Activated T-cell treated with anti-CD3 and anti-CD28 coated beads for 48 hours (primary cell): Measurements from ENCODE around the gene PCNX3.

Experiments
- DNase-seq: peaks from one replicate; pipeline ENCODE4 v3.0.0-alpha.2; 2020; ENCODE audit warnings: low read depth

PCNX3 gene

DNA sequence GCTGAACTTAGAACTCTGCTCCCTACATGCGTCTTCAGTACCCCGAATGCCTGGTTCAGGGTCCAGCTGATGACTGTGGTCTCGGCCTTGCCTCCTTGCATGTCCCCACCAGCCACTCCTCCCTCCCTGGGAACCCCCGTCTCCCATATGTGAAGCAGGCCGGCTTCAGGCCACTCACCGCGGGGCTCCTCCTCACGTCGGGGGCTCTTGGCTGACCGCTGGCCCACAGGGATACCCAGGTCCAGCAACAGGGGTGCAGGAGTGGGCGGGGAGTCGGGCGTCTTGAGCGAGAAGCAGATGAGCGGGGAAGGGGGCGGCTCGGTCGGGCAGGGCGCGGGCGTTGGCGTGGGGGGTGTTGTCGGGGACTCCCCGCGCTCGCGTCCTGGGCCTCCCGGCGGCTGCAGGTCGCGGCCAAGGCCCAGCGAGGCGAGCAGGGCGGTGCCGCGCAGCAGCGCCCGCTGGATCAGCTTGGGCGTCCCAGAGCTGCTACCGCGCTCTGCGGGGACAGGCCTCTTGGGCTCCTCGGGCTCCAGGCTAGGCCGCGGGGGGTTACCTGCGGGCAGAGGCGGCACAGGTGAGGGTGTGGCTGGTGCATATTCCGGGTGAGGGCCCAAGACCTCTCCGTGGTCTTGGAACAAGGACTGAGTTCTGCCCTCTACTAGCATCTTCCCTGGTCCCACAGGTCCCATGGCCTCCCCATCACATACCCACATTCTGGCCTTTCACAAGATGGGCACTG is 16.2 kb upstream of the PCNX3 start:
- no peak for DNase-seq

GRCh38 chr11:65599955-65600246 is 15.7 kb upstream of the PCNX3 start:
- no peak for DNase-seq

- DNase-seq = no peak
Observed at GRCh38 chr11:65604258-65604657, 11.3 kb upstream of the PCNX3 start.

DNA sequence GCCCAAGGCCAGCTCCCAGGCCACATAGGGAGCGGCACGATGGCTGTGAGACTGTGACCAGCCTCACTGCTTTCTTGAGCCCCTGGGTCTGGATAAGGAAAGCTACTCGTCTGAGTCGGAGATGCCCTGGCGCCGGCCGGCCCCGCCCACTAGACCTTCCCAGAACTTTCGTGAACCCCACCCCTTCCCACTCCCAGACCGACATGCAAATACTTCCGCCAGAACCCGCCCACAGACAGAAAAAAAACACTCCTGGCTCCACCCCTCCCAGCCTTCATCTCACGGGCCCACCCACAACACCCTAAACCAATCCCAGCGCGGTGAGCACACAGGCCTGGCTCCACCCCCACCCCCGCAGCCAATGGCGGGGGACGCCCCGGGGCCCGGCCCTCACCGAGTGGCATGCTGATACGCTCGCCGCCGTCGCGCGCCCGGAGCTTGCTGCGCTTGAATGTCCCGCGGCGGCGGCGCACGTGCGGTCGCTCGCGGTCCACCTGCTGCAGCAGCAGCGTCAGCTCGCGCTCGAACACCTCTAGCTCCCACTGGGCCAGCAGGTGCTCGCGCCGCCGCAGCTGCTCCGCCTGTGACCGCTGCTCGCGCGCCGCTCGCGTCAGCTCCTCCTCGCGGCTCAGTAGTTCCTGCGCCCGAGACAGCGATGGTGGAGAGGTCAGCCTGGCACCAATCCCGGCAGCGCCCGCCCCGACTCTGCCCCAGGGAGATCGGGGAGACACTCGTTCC is 8.5 kb upstream of the PCNX3 start:
- DNase-seq = peak; percentile 40

DNA sequence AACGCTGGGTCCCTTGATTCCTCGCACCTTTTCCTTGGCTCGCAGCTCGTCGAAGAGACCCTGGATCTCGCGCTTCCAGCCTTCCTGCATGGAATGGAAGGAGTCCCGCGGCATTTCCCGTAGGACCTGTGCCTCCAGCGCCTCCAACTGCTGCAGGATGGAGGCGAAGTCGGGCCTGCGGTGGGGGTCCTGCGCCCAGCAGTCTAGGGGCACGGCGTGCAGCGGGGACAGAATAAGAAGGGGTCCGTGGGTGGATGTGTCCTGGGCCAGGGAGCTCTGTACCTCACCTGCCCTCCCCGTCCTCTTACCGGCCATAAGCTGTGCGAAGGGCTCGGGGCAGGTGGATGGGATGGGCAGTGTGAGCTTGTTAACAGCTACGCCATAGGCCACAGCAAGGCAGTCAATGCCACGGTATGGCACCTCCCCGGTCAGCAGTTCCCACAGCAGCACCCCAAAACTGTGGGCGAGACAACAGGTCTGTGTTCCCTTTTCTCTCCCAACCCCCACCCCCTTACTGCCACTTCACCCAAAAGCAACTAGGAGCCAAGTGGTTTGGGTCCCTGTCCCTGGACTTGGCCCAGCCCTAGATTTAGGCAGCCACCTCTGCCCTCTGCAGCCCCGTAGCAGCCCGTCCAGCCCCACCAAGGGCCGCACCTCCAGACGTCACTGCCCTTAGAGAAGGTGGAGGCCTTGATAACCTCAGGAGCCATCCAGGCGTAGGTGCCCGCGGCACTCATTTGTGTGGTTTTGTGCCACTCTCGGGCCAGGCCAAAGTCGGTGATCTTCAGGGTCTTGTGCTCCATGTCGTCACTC is 7.8 kb upstream of the PCNX3 start:
- DNase-seq = no peak

DNA sequence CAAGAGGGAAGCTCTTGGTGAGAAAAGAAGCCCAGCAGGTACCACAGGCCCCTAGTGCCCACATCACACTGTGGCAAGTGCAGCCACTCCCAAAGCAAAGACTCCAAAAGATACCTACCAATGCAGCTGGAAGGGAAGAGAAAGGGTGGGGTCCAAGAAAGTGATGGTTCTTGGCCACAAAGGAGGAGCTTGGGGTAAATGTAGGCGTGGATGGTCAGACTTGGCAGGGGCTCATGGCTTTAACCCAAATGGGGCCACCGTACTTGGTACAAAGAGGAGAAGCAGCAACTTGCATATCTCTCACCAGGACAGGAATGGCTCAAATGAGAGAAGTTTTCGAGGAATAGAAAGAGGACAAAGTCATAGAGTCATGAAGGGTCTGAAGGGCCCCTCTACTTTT is 6.3 kb upstream of the PCNX3 start:
- DNase-seq = no peak

DNA sequence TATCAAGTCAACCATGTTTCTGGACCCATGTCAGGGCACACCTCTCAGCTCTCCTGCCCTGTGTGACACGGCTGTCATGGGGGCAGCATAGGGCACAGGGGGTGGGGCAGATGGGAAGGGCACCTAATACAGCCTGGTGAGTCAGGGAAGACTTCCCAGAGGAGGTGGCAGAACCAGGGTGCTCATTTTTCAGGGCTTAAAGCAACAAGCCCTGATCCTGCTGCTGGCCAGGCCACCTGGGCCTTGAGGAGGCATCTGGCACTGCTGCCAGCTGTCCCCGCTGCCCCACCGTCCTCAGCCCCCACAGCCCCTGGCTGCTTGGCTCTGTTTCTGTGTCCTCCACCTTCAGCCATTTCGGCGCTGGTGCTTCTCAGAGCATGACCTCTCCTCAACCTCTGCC is 5.9 kb upstream of the PCNX3 start:
- DNase-seq = no peak

DNA sequence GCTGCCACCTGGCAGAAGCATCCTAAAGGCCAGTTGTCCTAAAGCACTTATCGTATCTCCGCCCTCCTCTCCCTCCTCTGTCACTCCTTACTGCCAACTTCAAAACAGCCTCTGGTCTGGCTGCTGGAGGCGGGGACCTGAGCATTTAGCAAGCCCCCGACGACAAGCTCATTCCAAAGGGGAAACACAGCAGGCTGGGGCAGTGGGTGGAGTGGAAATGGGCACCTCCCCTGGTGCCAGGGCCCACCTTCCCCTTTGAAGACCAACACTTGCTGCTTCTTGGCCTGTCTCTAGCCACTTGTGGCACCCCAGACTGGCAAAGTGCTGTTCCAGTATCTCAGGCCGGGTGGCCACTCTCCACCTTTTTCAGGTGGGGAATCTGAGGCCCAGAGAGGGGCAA is 5.2 kb upstream of the PCNX3 start:
- DNase-seq = no peak

- DNase-seq = no peak
Observed at GRCh38 chr11:65611028-65611757, 4.4 kb upstream of the PCNX3 start.

- no peak for DNase-seq
Observed at GRCh38 chr11:65611758-65612603, 3.6 kb upstream of the PCNX3 start.

- no peak for DNase-seq
Observed at GRCh38 chr11:65612691-65613090, 2.9 kb upstream of the PCNX3 start.

GRCh38 chr11:65613091-65613928 is 2.3 kb upstream of the PCNX3 start:
- no peak for DNase-seq

- peak; percentile 47 for DNase-seq
Observed at GRCh38 chr11:65615950-65616574, 486 bp downstream of the PCNX3 start.

DNA sequence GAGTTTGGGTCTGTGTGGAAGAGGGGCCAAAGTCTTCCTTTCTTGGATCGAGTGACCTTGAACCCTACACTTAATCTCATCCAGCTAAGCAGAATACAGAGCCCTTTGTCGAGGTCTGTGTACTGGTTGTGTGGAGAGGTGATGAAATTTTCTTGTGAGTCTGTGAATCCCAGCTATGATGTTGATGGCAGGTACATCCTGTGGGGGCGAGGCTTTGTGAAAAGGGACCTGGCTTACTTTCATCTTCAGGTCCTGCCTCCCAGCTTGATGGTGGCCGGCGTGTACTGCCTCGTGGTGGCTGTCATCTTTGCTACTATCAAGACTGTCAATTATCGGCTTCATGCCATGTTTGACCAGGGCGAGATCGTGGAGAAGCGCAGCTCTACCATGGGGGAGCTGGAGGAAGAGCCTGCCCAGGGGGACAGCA is 1.0 kb downstream of the PCNX3 start:
- no peak for DNase-seq

DNA sequence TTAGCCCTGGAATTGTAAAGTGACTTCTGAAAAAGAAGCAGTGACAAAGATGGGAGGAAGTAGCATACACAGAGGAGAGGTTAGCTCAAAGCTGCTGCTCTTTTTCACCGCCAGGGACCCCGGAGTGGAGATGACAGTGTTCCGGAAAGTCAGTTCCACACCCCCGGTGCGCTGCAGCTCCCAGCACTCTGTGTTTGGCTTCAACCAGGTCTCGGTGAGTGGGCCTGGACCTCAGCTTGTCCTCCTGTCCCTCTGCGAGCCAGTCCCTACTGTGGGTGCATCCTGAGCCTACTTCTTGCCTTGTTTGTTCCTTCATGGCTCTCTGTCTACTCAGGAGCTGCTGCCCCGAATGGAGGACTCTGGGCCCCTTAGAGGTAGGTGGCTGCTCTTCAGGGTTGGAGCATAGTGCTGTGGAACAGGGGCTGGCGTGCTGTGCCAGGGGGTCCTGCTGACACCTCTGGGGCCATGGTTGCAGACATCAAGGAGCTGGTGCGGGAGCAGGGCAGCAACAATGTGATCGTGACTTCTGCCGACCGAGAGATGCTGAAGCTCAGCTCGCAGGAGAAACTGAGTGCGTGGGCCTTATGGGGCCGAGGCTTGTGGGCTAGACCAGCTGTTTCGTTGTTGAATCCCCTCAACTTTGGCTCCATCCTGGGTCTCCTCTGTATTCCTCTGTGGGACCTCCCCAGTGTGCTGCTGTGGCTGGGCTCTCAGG is 1.7 kb downstream of the PCNX3 start:
- DNase-seq = no peak

DNA sequence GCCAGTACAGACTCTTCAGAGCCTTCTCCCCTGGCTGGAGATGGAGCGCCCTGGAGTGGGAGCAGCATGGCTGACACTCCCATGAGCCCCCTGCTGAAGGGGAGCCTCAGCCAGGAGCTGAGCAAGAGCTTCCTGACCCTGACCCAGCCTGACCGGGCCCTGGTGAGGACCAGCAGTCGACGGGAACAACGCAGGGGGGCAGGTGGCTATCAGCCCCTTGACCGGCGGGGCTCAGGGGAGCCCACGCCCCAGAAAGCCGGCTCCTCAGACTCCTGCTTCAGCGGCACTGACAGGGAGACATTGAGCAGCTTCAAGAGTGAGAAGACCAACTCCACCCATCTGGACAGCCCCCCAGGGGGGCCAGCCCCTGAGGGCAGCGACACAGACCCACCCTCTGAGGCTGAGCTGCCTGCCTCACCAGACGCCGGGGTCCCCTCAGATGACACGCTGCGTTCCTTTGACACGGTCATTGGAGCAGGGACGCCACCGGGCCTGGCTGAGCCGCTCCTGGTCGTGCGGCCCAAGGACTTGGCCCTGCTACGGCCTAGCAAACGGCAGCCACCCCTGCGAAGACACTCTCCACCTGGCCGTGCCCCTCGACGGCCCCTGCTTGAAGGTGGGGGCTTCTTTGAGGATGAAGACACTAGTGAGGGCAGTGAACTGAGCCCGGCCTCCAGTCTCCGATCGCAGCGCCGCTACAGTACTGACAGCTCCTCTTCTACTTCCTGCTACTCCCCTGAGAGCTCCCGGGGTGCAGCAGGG is 2.6 kb downstream of the PCNX3 start:
- no peak for DNase-seq

DNA sequence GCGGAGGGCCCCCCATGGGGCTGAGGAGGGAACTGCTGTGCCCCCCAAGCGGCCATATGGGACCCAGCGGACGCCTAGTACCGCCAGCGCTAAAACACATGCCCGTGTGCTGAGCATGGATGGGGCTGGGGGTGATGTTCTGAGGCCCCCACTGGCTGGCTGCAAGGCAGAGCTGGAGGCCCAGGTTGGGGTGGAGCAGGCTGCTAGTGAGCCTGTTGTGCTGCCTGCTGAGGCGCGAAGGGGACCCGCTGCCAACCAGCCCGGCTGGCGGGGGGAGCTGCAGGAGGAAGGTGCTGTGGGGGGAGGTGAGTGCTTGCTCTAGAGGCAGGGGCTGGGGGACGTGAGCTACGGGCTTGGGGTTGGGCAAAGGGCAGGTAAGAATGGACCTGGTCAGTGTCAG is 3.2 kb downstream of the PCNX3 start:
- no peak for DNase-seq

DNA sequence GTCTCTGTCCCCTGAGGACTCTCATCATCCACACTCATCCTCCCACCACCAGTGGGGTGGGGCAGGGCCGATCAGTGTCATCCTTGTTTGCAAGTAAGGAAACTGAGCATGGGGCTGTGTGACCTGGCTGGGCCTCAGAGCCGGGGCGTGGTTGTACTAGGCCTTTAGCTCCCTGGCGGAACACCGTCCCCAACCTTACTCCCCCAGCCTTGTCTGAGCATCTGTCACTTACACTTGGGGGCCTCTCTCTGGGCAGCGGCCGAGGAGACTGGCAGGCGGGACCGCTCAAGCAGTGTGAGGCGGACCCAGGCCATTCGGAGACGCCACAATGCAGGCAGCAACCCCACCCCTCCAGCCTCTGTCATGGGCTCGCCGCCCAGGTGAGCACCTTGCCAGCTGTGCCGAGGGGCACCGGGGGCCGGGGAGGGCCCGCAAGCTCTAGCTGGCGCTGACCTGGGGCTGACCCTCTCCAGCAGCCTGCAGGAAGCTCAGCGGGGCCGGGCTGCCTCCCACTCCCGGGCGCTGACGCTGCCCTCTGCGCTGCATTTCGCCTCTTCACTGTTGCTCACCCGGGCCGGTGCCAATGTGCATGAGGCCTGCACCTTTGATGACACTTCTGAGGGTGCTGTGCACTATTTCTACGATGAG is 3.8 kb downstream of the PCNX3 start:
- DNase-seq = no peak
